ENCODE measurements around the gene COPZ1.
A peak's percentile ranks its signal among the peaks of the same experiment; 100 is the strongest.

Gene COPZ1

GRCh38 chr12:54329759-54330158 is 4.8 kb downstream of the COPZ1 start:
- Histone ChIP-seq H4K91ac (ENCODE audit: low read depth, low read length) (peak overlapping the region; percentile 82), H2BK12ac (ENCODE audit: low read length) (peak overlapping the region; percentile 27), H3K18ac (ENCODE audit: low read length) (peak overlapping the region; percentile 84), H3K4me3 (ENCODE audit: low read depth, low read length) (no peak overlapping the region), H3K79me1 (ENCODE audit: low read length) (peaks cover 7% of the 10 kb centered on the region), H3K4me2 (ENCODE audit: low read length) (peak overlapping the region; percentile 43), H4K12ac (ENCODE audit: low read depth, low read length) (no peak overlapping the region), H4K8ac (ENCODE audit: low read depth, low read length) (peak overlapping the region; percentile 4), H3K27me3 (ENCODE audit: insufficient read depth, low read length) (no peaks in the 10 kb centered on the region), H3K4me1 (ENCODE audit: control insufficient read depth in 1 of 2, insufficient read depth in 2 of 2, low read length in 2 of 2) (peaks cover 6 to 13% of the 10 kb centered on the region in 2 experiments), H3K9me3 (ENCODE audit: insufficient read depth, low read depth, low read length) (no peaks in the 10 kb centered on the region), H3K36me3 (ENCODE audit: control insufficient read depth in 1 of 2, insufficient read depth in 2 of 2, low read length in 2 of 2) (no peaks in the 10 kb centered on the region), H2AK5ac (ENCODE audit: low read length) (peak overlapping the region; percentile 79), H2BK120ac (ENCODE audit: insufficient read depth, low read length, poor library complexity) (peak overlapping the region; percentile 84), H3K27ac (ENCODE audit: low read depth, low read length) (peak overlapping the region; percentile 84), H3K4ac (ENCODE audit: low read depth, low read length) (peak overlapping the region; percentile 95), H2AFZ (ENCODE audit: insufficient read depth, low read length, poor library complexity) (no peak overlapping the region), H2BK5ac (ENCODE audit: low read depth, low read length, poor library complexity) (peak overlapping the region; percentile 74), H3K79me2 (ENCODE audit: control insufficient read depth, insufficient read depth, low read length, poor library complexity) (peaks cover 2% of the 10 kb centered on the region), H3K9ac (ENCODE audit: low read length) (peak overlapping the region; percentile 79), H3K14ac (ENCODE audit: low read length) (peak overlapping the region; percentile 28), H3K23ac (ENCODE audit: low read length) (no peak overlapping the region)
- no CpG with 5 or more reads among the region's 5 CpGs for WGBS (ENCODE audit: extremely low coverage, insufficient coverage, insufficient read length)
- no peak for DNase-seq

GRCh38 chr12:54330442-54330841 is 5.5 kb downstream of the COPZ1 start:
- Histone ChIP-seq H3K4me2 (ENCODE audit: low read length) (peak overlapping the region; percentile 27), H2BK120ac (ENCODE audit: insufficient read depth, low read length, poor library complexity) (no peak overlapping the region), H2AK5ac (ENCODE audit: low read length) (no peak overlapping the region), H3K79me1 (ENCODE audit: low read length) (peaks cover 3% of the 10 kb centered on the region), H3K4me3 (ENCODE audit: low read depth, low read length) (no peak overlapping the region), H3K9me3 (ENCODE audit: insufficient read depth, low read depth, low read length) (no peaks in the 10 kb centered on the region), H3K14ac (ENCODE audit: low read length) (no peak overlapping the region), H3K27me3 (ENCODE audit: insufficient read depth, low read length) (no peaks in the 10 kb centered on the region), H2BK12ac (ENCODE audit: low read length) (peak overlapping the region; percentile 50), H4K91ac (ENCODE audit: low read depth, low read length) (no peak overlapping the region), H3K27ac (ENCODE audit: low read depth, low read length) (peak overlapping the region; percentile 84), H3K79me2 (ENCODE audit: control insufficient read depth, insufficient read depth, low read length, poor library complexity) (no peaks in the 10 kb centered on the region), H3K23ac (ENCODE audit: low read length) (no peak overlapping the region), H3K4me1 (ENCODE audit: control insufficient read depth in 1 of 2, insufficient read depth in 2 of 2, low read length in 2 of 2) (peaks cover 6 to 13% of the 10 kb centered on the region in 2 experiments), H4K8ac (ENCODE audit: low read depth, low read length) (no peak overlapping the region), H3K4ac (ENCODE audit: low read depth, low read length) (peak overlapping the region; percentile 33), H2AFZ (ENCODE audit: insufficient read depth, low read length, poor library complexity) (no peak overlapping the region), H3K18ac (ENCODE audit: low read length) (no peak overlapping the region), H2BK5ac (ENCODE audit: low read depth, low read length, poor library complexity) (peak overlapping the region; percentile 74), H3K9ac (ENCODE audit: low read length) (no peak overlapping the region), H4K12ac (ENCODE audit: low read depth, low read length) (no peak overlapping the region), H3K36me3 (ENCODE audit: control insufficient read depth in 1 of 2, insufficient read depth in 2 of 2, low read length in 2 of 2) (no peaks in the 10 kb centered on the region)
- no peak for DNase-seq
- no CpG with 5 or more reads among the region's 3 CpGs for WGBS (ENCODE audit: extremely low coverage, insufficient coverage, insufficient read length)

- no peak overlapping the region for H3K4ac ChIP-seq (ENCODE audit: low read depth, low read length)
- no peak overlapping the region for H3K9ac ChIP-seq (ENCODE audit: low read length)
- no peak overlapping the region for H2AFZ ChIP-seq (ENCODE audit: insufficient read depth, low read length, poor library complexity)
- H2BK120ac ChIP-seq (ENCODE audit: insufficient read depth, low read length, poor library complexity), result no peak overlapping the region
- no peaks in the 10 kb centered on the region for H3K9me3 ChIP-seq (ENCODE audit: insufficient read depth, low read depth, low read length)
- H3K4me2 ChIP-seq (ENCODE audit: low read length), result no peak overlapping the region
- no peaks in the 10 kb centered on the region for H3K79me2 ChIP-seq (ENCODE audit: control insufficient read depth, insufficient read depth, low read length, poor library complexity)
- H3K14ac ChIP-seq (ENCODE audit: low read length), result no peak overlapping the region
- H3K79me1 ChIP-seq (ENCODE audit: low read length), result peaks cover 3% of the 10 kb centered on the region
- H4K12ac ChIP-seq (ENCODE audit: low read depth, low read length), result no peak overlapping the region
- no peak overlapping the region for H4K8ac ChIP-seq (ENCODE audit: low read depth, low read length)
- no peak overlapping the region for H2AK5ac ChIP-seq (ENCODE audit: low read length)
- peak overlapping the region; percentile 5 for H4K91ac ChIP-seq (ENCODE audit: low read depth, low read length)
- H2BK12ac ChIP-seq (ENCODE audit: low read length), result peak overlapping the region; percentile 49
- no peaks in the 10 kb centered on the region for H3K36me3 ChIP-seq (ENCODE audit: control insufficient read depth in 1 of 2, insufficient read depth in 2 of 2, low read length in 2 of 2)
- no peak for DNase-seq
- peak overlapping the region; percentile 40 for H2BK5ac ChIP-seq (ENCODE audit: low read depth, low read length, poor library complexity)
- H3K4me1 ChIP-seq (ENCODE audit: control insufficient read depth in 1 of 2, insufficient read depth in 2 of 2, low read length in 2 of 2), result peaks cover 6 to 13% of the 10 kb centered on the region in 2 experiments
- WGBS (ENCODE audit: extremely low coverage, insufficient coverage, insufficient read length), result no CpG with 5 or more reads among the region's 5 CpGs
- peak overlapping the region; percentile 35 for H3K18ac ChIP-seq (ENCODE audit: low read length)
- no peak overlapping the region for H3K4me3 ChIP-seq (ENCODE audit: low read depth, low read length)
- H3K27ac ChIP-seq (ENCODE audit: low read depth, low read length), result peak overlapping the region; percentile 1
- H3K27me3 ChIP-seq (ENCODE audit: insufficient read depth, low read length), result no peaks in the 10 kb centered on the region
- H3K23ac ChIP-seq (ENCODE audit: low read length), result no peak overlapping the region
Observed at GRCh38 chr12:54331461-54331860, 6.5 kb downstream of the COPZ1 start.

GRCh38 chr12:54333420-54334034 is 8.6 kb downstream of the COPZ1 start:
- WGBS (ENCODE audit: extremely low coverage, insufficient coverage, insufficient read length), result no CpG with 5 or more reads among the region's 4 CpGs
- Histone ChIP-seq H2AFZ (ENCODE audit: insufficient read depth, low read length, poor library complexity) (no peak overlapping the region), H2BK120ac (ENCODE audit: insufficient read depth, low read length, poor library complexity) (no peak overlapping the region)

More at GRCh38 chr12:54333420-54334034, 8.6 kb downstream of the COPZ1 start:
- Histone ChIP-seq H3K27ac (ENCODE audit: low read depth, low read length) (no peak overlapping the region), H3K4me3 (ENCODE audit: low read depth, low read length) (no peak overlapping the region), H4K91ac (ENCODE audit: low read depth, low read length) (no peak overlapping the region), H2AK5ac (ENCODE audit: low read length) (no peak overlapping the region), H3K18ac (ENCODE audit: low read length) (no peak overlapping the region), H3K27me3 (ENCODE audit: insufficient read depth, low read length) (no peaks in the 10 kb centered on the region), H4K8ac (ENCODE audit: low read depth, low read length) (no peak overlapping the region), H3K79me2 (ENCODE audit: control insufficient read depth, insufficient read depth, low read length, poor library complexity) (no peaks in the 10 kb centered on the region), H3K4me1 (ENCODE audit: control insufficient read depth in 1 of 2, insufficient read depth in 2 of 2, low read length in 2 of 2) (peaks cover 9 to 12% of the 10 kb centered on the region in 2 experiments), H3K79me1 (ENCODE audit: low read length) (peaks cover 3% of the 10 kb centered on the region), H3K36me3 (ENCODE audit: control insufficient read depth in 1 of 2, insufficient read depth in 2 of 2, low read length in 2 of 2) (no peaks in the 10 kb centered on the region), H3K4ac (ENCODE audit: low read depth, low read length) (no peak overlapping the region), H3K23ac (ENCODE audit: low read length) (no peak overlapping the region), H3K9ac (ENCODE audit: low read length) (no peak overlapping the region), H3K9me3 (ENCODE audit: insufficient read depth, low read depth, low read length) (no peaks in the 10 kb centered on the region), H4K12ac (ENCODE audit: low read depth, low read length) (no peak overlapping the region), H2BK5ac (ENCODE audit: low read depth, low read length, poor library complexity) (no peak overlapping the region), H2BK12ac (ENCODE audit: low read length) (no peak overlapping the region), H3K14ac (ENCODE audit: low read length) (no peak overlapping the region), H3K4me2 (ENCODE audit: low read length) (no peak overlapping the region)
- no peak for DNase-seq

All from trophoblast cell (in vitro differentiated cells and primary cell).